ENCODE measurements around the gene ANKRD6. TPM values are rescaled to one million over a fixed set of nuclear protein-coding genes. Genes with fewer than 3 reads are reported as not detected.

ANKRD6 gene
- total RNA-seq, 1 experiment from 2014 or later, result 5.6 TPM

DNA sequence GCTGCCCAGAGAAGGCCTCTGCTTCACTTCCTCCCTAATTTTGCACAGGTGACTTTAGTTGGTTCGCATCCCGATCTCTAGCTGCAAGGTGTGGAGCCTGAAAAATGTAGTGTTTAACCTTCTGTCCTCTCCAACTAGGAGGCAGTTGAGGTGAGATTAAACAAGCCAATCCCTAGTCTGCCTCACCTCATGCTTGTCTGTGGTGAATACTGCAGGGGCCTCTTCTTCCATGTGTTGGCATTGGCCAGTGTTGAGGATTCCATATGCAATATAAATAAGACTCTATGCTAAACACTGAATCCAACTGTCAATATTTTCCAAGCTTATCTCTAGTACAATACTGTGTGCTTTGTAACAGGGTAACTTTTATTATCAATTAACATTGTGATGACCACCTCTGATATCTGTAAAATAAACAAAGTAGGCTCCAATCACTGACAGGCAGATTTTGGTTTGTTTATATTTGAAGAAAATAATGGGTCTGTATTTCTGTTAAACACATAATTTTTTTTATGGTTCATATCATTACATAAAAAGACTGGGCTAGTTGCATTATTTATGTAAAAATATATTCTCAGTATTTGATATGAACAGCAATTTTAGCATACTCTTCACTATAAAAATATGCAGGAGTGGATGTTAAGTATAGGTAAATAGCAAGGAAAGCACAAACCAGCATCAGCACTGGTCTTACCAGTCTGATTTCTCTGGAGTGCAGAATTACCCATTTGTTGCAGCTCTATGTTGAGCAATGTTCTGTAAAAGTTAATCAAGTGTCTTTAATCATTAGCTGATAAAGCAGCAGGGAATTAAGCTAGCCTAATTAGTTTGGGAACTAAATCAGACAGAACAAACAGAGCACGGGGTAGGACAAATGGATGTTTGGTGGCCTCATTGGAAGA is 74.0 kb downstream of the ANKRD6 start:
- Histone ChIP-seq H3K14ac (ENCODE audit: insufficient read depth, low read length) (no peak overlapping the region), H3K18ac (ENCODE audit: insufficient read length, low read depth, low read length) (no peak overlapping the region), H2BK15ac (ENCODE audit: low read depth, low read length) (no peak overlapping the region), H3K79me1 (ENCODE audit: insufficient read depth, low read depth, low read length, poor library complexity, severe bottlenecking) (no peaks in the 10 kb centered on the region), H3T11ph (ENCODE audit: low read length) (no peak overlapping the region), H3K79me2 (ENCODE audit: insufficient read depth, low read length) (no peaks in the 10 kb centered on the region), H3K4me2 (ENCODE audit: insufficient read depth, insufficient read length, low read length) (no peak overlapping the region), H4K91ac (ENCODE audit: insufficient read length, low read depth, low read length) (no peak overlapping the region), H4K20me1 (ENCODE audit: control insufficient read depth, insufficient read depth, insufficient read length) (no peaks in the 10 kb centered on the region), H2BK12ac (ENCODE audit: insufficient read length, low read depth, low read length) (no peak overlapping the region), H3K27me3 (ENCODE audit: insufficient read depth, low read length) (no peaks in the 10 kb centered on the region), H4K8ac (replicated peaks; ENCODE audit: insufficient read length, low read depth, low read length) (no peak overlapping the region), H2BK120ac (ENCODE audit: low read depth, low read length, poor library complexity, severe bottlenecking) (no peak overlapping the region), H2BK20ac (ENCODE audit: low read depth, low read length, poor library complexity, severe bottlenecking) (no peak overlapping the region), H3K27ac (ENCODE audit: insufficient read length, low read depth, low read length) (no peak overlapping the region), H2AFZ (ENCODE audit: low read length) (no peak overlapping the region), H3K9me3 (ENCODE audit: control insufficient read depth, low read depth, low read length) (no peaks in the 10 kb centered on the region), H3K9ac (ENCODE audit: extremely low read depth, insufficient read length, low read length) (no peak overlapping the region), H2AK5ac (ENCODE audit: insufficient read length, low read length) (no peak overlapping the region), H4K5ac (ENCODE audit: insufficient read length, low read depth, low read length) (no peak overlapping the region), H3K4ac (ENCODE audit: low read depth, low read length) (no peak overlapping the region), H2BK5ac (ENCODE audit: insufficient read length, low read length) (no peak overlapping the region), H3K56ac (ENCODE audit: insufficient read length, low read depth, low read length) (no peak overlapping the region), H3K4me1 (ENCODE audit: insufficient read depth, low read length) (no peaks in the 10 kb centered on the region; the same call in 1 of the 2 replicates), H3K23ac (ENCODE audit: insufficient read length, low read depth, low read length) (no peak overlapping the region), H3K23me2 (ENCODE audit: insufficient read length, low read depth, low read length, poor library complexity, severe bottlenecking) (no peaks in the 10 kb centered on the region)
- Mint-ChIP-seq H3K4me3 (no peak overlapping the region), H3K27ac (no peak overlapping the region), H3K36me3 (ENCODE audit: insufficient read depth in 1 of 3, low read depth in 3 of 3) (no peaks in the 10 kb centered on the region), H3K9me3 (no peaks in the 10 kb centered on the region), H3K27me3 (ENCODE audit: low read depth) (no peaks in the 10 kb centered on the region; the same call in 1 of the 2 replicates), H3K4me1 (peaks cover 19 to 30% of the 10 kb centered on the region in 2 experiments)
- DNase-seq, result no peak
- TF ChIP-seq CTCF (conservative IDR thresholded peaks at IDR 0.05), result no peak
- WGBS (ENCODE audit: extremely low coverage, insufficient read length, low lambda C conversion rate), result no CpG with 5 or more reads among the region's 3 CpGs
